Effector memory CD4-positive, alpha-beta T cell (primary cell): ENCODE results near the gene RAD51D.

Source experiments
- DNase-seq, 3 donors: peaks; one replicate each; pipeline ENCODE4 v3.0.0-alpha.2; 2020
- H3K27ac ChIP-seq: 2 replicates; pipeline ENCODE4 v1.7.0; 2013; ENCODE audit warnings: mild to moderate bottlenecking, low read length, moderate library complexity; ENCODE audit not compliant: insufficient read depth, poor library complexity, severe bottlenecking
- H3K27me3 ChIP-seq: replicated peaks from 2 replicates; pipeline ENCODE4 v1.7.0; 2013; ENCODE audit warnings: mild to moderate bottlenecking, low read length; ENCODE audit not compliant: insufficient read depth, control insufficient read depth, poor library complexity, severe bottlenecking
- H3K36me3 ChIP-seq: 2 replicates; pipeline ENCODE4 v1.7.0; 2013; ENCODE audit warnings: mild to moderate bottlenecking, low read length, moderate library complexity; ENCODE audit not compliant: control insufficient read depth, insufficient read depth
- H3K4me1 ChIP-seq: 2 replicates; pipeline ENCODE4 v1.7.0; 2013; ENCODE audit warnings: low read length, mild to moderate bottlenecking; ENCODE audit not compliant: control insufficient read depth, insufficient read depth, poor library complexity, severe bottlenecking
- H3K4me3 ChIP-seq: 2 replicates; pipeline ENCODE4 v1.7.0; 2013; ENCODE audit warnings: low read length, low read depth, mild to moderate bottlenecking; ENCODE audit not compliant: insufficient read depth, poor library complexity, severe bottlenecking
- H3K9me3 ChIP-seq: 2 replicates; pipeline ENCODE4 v1.7.0; 2013; ENCODE audit warnings: mild to moderate bottlenecking, low read length, moderate library complexity; ENCODE audit not compliant: control insufficient read depth

The RAD51D gene

DNA sequence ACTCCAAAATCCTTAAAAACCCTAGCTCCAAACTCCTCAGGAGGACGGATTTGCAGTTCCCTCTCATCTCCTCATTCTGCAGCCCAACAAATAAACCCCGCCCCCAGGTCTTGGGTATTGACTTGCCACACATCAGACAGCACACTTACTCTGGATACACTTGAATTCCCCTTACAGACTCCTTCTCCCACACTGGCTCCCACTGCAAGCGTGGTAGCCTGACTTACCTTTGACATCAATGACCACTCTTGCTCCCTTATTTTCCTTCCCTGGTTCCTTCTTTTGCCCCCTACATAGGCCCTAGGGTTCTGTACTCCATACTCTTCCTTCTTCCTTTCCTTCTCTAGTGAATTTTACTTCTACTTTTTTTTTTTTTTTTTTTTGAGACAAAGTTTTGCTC is 63.6 kb downstream of the RAD51D start:
- H3K4me1 ChIP-seq = peaks cover 31% of the 10 kb centered on the region
- H3K27me3 ChIP-seq = no peaks in the 10 kb centered on the region
- H3K36me3 ChIP-seq = no peaks in the 10 kb centered on the region
- no peak for DNase-seq
- no peak overlapping the region for H3K27ac ChIP-seq
- H3K9me3 ChIP-seq = no peaks in the 10 kb centered on the region
- H3K4me3 ChIP-seq = no peak overlapping the region

DNA sequence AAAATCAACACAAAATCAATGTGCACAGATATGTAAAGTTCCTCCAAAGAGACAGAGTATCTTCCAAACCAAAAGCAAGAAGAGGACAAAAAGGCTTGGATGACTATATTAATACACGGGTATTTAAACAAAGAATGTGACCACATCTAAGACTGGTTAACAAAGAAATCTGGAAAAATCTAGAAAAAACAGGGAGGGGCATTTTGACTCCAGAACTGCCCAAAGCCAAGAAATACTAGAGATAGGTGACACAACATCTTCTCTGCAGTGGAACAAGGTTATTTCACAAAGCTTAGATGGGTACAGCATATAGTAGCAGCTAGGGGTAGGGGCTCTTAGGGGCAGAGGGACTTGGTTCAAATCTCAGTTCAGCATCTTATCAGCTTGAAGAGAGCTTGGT is 66.5 kb downstream of the RAD51D start:
- Histone ChIP-seq H3K27me3 (no peaks in the 10 kb centered on the region), H3K4me1 (peaks cover 58% of the 10 kb centered on the region), H3K27ac (peak overlapping the region; percentile 84), H3K9me3 (no peaks in the 10 kb centered on the region), H3K4me3 (no peak overlapping the region), H3K36me3 (no peaks in the 10 kb centered on the region)
- DNase-seq = no peak

DNA sequence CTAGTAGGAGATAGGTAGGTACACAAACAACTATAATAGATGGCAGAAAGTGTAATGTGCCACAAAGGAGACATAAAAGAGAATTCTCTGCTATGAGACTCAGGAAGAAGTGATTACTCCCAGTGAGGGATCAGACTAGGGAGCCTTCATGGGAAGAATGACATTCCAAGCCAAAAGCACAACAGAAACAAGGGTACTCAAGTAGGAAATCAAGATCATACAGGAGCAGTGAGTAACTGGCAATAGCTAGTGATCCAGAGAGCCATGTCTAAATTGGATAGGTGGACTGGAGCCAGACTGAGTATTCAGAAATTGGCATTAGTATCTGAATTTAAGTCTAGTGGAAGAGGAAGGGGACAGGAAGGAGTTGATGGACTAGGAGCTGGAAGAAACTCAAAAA is 66.9 kb downstream of the RAD51D start:
- Histone ChIP-seq H3K36me3 (no peaks in the 10 kb centered on the region), H3K27ac (peak overlapping the region; percentile 84), H3K4me1 (peaks cover 61% of the 10 kb centered on the region), H3K4me3 (no peak overlapping the region), H3K9me3 (no peaks in the 10 kb centered on the region), H3K27me3 (no peaks in the 10 kb centered on the region)
- DNase-seq = no peak

DNA sequence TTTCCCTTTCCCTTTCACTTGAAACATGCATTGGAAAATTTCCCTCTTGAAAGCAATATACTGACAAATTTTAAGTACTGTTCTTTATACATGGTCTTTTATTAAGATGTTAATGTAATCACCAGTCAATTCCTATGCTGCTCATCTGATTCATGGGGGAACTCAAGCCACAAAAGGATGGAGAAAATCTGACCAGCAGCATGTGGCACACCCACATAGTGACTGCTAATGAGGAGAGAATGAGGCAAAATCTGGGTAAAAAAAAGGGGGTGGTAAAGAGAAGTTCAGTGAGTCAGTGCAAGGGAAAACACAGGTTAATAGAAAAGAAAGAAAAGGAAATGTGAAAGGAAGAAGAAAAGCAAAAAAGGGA is 67.4 kb downstream of the RAD51D start:
- Histone ChIP-seq H3K4me1 (peaks cover 67% of the 10 kb centered on the region), H3K36me3 (no peaks in the 10 kb centered on the region), H3K4me3 (no peak overlapping the region), H3K27me3 (no peaks in the 10 kb centered on the region), H3K27ac (peak overlapping the region; percentile 84), H3K9me3 (no peaks in the 10 kb centered on the region)
- DNase-seq = no peak

DNA sequence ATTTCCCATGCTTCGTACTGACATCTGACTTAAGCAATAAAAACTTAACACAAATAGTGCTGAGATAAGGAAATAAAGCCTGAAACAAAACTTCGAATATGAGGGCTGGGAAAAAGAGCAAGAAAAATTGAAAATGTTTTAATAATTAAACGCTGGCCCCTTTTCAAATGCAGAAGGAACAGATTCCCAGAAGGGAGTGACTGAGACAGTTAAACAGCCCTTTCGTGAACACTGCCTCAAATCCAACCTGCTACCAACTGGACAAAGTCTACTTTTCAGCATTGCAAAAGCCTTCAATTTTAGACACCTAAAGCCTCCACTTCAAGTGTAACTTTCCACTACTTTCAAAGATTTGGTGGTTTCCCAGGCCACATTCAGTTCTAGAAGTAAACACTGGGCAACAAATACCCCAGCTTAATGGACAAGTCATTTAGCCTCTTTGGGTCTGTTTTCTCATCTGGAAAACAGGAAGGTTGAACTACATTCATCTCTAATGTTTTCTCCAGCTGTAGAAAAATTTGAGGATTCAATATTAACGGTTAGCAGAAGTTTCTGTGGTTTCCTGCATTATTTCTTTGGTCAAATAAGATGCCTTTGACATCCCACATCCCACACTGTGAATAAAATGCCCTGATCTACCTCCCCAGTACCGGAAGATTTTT is 68.0 kb downstream of the RAD51D start:
- Histone ChIP-seq H3K27ac (peak overlapping the region; percentile 84), H3K4me3 (peak overlapping the region; percentile 14), H3K36me3 (no peaks in the 10 kb centered on the region), H3K4me1 (peaks cover 69% of the 10 kb centered on the region), H3K27me3 (no peaks in the 10 kb centered on the region), H3K9me3 (no peaks in the 10 kb centered on the region)
- DNase-seq = no peak

DNA sequence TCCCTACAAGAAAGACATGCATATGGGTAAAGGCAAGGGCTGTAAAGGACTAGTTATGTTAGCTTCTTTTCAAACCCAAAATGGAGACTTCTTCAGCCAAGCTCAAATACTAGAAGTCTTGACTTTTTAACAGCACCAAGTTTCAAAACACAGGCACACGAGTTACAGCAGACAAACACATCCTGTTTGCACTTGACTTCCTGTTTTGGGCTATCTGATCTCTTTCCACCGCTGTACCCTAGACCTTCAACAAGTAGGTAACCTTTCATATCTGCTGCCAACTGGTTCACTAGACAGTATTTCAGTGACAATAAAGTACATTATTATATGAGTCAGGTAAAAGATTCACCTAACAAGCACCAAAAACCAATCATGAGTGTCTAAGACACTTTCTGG is 68.5 kb downstream of the RAD51D start:
- Histone ChIP-seq H3K27ac (peak overlapping the region; percentile 84), H3K27me3 (no peaks in the 10 kb centered on the region), H3K4me3 (no peak overlapping the region), H3K9me3 (no peaks in the 10 kb centered on the region), H3K36me3 (no peaks in the 10 kb centered on the region), H3K4me1 (peaks cover 72% of the 10 kb centered on the region)
- peak; percentile 22 to 34 (median 34) for DNase-seq

DNA sequence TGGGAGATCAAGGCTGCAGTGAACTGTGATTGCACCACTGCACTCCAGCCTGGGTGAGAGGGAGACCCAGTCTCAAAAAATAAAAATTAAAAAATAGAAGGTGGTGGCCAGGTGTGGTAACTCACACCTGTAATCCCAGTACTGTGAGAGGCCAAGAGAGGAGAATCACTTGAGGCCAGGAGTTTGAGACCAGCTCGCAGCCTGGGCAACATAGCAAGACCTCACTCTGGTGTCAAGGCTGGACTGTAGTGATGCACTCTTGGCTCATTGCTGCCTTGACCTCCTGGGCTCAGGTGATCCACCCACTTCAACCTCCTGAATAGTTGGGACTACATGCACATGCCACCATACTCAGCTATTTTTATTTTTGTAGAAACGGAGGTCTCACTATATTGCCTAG is 69.5 kb downstream of the RAD51D start:
- H3K9me3 ChIP-seq = no peaks in the 10 kb centered on the region
- no peak for DNase-seq
- peaks cover 82% of the 10 kb centered on the region for H3K4me1 ChIP-seq
- H3K27me3 ChIP-seq = no peaks in the 10 kb centered on the region
- no peaks in the 10 kb centered on the region for H3K36me3 ChIP-seq
- H3K27ac ChIP-seq = peak overlapping the region; percentile 84
- H3K4me3 ChIP-seq = no peak overlapping the region

DNA sequence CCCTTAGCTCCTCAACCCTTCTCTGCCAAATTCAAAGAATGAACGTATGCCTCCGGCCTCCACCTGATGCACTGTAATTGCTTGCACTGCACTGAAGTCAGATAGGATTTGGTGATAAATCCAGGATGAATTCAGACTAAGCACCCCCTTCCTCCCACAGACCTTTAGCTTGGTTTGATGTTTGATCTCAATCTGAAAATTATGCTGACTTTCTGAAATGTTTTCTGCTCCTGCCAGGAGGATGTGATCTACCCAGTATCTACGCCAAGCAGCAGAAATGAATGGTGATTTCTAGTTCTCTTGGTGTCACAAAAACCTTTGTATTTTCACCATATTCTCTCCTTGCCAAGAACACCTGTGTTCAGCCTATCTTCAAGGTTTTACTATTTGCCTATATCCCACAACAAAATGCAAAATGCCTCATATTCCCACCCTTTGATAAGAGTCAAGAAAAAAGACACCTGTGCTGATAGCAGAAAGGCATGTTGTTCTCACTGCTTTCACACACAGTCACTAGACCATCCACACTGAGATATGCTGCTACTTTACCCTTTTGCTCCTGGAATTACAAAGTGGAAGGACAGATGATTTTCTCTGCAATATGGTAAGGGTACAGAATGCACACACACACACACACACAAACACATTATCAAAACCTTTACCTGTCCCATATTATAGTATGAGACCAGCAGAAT is 70.8 kb downstream of the RAD51D start:
- Histone ChIP-seq H3K4me1 (peaks cover 92% of the 10 kb centered on the region), H3K27ac (peak overlapping the region; percentile 84), H3K4me3 (no peak overlapping the region), H3K36me3 (no peaks in the 10 kb centered on the region), H3K9me3 (no peaks in the 10 kb centered on the region), H3K27me3 (no peaks in the 10 kb centered on the region)
- no peak for DNase-seq

DNA sequence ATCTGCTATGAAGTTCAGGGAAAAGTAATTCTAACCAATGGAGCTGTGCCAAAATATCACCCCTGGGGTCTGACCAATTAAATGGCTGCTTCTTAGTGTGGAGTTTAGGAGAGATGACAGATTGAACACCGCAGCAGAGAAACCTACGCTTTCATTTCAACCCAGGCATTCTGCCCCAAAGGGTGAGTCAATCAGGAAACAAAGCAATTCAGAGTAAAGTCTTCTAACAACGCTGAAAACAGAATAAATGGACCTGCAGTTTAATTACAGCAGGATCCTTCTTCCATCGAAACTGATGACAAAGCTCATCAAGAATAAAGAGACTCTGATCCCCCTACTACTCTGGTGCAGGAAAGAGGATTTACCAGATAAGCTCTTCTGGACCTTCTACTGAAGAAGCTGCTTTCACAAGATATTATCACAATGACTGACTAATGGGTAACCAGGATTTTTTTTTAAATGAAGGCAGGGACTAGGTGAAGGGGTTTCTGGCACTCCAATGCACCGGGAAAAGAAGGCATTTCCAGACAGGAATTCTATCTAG is 72.8 kb downstream of the RAD51D start:
- peak; percentile 38 to 55 (median 41) for DNase-seq
- Histone ChIP-seq H3K36me3 (no peaks in the 10 kb centered on the region), H3K27me3 (no peaks in the 10 kb centered on the region), H3K27ac (peak overlapping the region; percentile 82), H3K9me3 (no peaks in the 10 kb centered on the region), H3K4me3 (peak overlapping the region; percentile 29), H3K4me1 (peaks cover 80% of the 10 kb centered on the region)

DNA sequence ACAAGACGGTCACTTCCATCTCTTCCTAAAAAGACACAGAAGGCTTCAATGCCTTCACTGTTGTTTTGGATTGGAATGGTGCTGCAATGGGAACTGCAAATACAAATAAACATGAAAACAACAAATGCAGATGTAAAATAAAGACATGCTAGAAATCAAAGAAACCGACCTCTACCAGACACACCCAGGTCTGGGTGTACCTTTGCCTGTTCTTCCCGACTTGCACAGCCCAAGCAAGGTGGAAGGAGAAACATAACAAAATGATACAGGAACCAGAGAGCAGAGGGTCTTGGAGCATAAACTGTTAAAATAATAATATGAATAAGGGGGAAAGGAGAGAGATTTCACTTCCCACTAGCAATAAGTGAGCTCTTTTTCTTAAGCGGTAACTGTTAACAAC is 73.4 kb downstream of the RAD51D start:
- no peak for DNase-seq
- Histone ChIP-seq H3K9me3 (no peaks in the 10 kb centered on the region), H3K27me3 (no peaks in the 10 kb centered on the region), H3K4me1 (peaks cover 74% of the 10 kb centered on the region), H3K4me3 (peak overlapping the region; percentile 29), H3K36me3 (peaks cover 3% of the 10 kb centered on the region), H3K27ac (peak overlapping the region; percentile 82)
